Stimulated activated CD4-positive, alpha-beta T cell treated with anti-CD3 and anti-CD28 coated beads, TNF-alpha, amount 100 ng/mL, for 4 hours (primary cell): ENCODE results near the gene ARHGEF19.
"Not testable (repeated sequence)": the region's sequence is repeated elsewhere in the genome, so short reads cannot be mapped to it uniquely, and the experiment has no call there.

Experiments
- DNase-seq, 3 experiments: peaks; one replicate each; pipeline ENCODE4 v3.0.0-alpha.2; 2020; ENCODE audit warnings: low read depth in 3 of 3

Gene ARHGEF19

GRCh38 chr1:16183179-16183578, 29.3 kb downstream of the ARHGEF19 start:
- DNase-seq = no peak

- no peak for DNase-seq
Observed at GRCh38 chr1:16181887-16182719, 30.3 kb downstream of the ARHGEF19 start.

DNA sequence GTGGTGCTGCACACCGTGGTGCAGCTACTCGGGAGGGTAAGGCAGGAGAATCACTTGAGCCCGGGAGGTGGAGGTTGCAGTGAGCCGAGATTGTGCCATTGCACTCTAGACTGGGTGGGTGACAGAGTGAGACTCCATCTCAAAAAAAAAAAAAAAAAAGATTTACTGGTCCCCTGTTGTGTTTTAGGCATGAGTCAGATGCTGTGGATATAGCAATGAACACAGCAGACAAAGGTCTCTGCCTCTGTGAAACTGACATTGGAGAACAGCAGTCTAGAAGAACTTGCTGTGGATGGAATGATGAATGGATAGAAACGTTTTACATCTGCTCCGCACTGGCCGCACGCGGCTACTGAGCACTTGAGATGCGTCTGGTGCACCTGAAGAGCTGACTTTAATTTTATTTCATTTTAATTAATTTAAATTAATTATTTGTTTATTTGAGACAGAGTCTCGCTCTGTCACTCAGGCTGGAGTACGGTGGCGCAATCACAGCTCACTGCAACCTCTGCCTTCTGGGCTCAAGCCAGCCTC, 32.1 kb downstream of the ARHGEF19 start:
- DNase-seq = no peak

DNA sequence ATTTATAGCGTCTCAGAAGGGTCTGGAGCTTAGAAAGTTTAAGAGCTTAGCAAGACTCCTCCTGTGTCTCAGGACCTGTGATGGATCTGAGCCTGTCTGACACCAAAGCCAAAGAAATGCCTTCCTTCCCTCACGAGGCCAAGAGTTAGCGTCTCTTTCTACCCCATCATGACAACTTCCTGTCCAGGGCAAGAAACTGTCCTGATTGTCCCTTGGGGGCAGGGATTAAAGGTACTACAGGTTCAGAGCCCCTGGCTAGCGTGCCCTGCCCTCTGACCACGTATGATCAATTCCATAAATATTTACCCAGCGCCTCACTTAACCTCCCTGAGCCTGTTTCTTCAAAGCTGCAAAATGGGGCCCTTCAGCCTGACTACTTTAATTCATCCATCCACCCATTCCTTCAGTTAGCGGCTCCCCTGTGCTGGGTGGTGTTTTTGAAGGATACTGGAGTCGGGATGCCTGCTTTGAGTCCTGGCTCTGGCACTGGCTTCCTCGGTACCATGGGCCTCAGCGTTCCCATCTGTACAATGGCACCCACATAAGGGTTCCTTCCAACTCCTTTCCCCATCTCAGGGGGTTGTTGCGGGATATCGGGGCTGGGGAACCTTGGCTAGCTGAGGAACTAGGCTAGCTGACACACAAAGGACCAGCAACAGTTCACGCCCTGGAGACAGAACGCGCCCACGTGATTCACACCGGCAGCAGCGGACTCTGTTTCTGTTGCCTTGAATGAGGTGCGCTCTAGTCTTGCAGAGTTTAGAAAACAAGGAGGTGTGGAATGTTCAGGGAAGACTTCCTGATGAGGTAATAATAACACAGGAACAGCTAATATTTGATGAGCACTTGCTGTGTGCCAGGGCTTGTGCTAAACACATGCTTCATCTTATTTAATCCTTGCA, 33.6 kb downstream of the ARHGEF19 start:
- no peak for DNase-seq

DNA sequence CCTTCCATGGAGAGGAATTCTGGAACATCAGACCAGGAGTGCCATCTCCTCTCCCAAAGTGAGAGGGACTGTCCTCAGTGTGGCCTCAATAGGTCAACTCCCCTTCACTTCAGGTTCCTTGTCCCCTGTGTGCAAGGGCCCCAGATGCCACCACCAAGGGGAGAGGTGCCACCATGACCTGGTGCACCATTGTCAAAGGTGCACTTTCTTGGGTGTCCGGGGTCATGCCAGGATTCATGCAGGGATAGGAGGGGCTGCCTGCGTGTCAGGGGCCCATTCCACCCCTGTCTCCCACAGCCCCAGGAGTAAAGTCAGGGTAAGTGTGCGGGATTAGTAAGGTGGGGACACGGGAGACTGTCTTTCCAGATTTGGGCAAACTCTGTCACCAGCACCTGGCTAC, 35.1 kb downstream of the ARHGEF19 start:
- no peak for DNase-seq

DNA sequence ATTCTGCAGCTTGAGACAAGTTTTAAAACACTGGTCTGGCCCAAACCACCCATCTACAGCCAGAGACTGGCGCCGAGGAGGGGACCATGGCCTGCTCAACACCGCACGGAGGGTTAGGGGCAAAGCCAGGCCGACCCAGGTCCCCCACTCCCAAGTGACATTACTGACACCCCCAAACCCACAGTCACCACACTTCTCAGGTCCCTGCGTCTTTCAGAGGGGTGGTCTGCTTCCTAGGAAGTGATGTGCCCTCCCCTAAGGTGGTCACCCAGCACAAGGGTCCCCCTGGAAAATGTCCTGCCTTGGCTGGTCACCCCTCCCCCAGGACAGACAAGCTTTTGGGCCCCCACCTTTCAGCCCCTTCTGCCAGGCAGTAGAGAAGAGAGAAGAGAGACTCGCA, 35.8 kb downstream of the ARHGEF19 start:
- DNase-seq = no peak

DNA sequence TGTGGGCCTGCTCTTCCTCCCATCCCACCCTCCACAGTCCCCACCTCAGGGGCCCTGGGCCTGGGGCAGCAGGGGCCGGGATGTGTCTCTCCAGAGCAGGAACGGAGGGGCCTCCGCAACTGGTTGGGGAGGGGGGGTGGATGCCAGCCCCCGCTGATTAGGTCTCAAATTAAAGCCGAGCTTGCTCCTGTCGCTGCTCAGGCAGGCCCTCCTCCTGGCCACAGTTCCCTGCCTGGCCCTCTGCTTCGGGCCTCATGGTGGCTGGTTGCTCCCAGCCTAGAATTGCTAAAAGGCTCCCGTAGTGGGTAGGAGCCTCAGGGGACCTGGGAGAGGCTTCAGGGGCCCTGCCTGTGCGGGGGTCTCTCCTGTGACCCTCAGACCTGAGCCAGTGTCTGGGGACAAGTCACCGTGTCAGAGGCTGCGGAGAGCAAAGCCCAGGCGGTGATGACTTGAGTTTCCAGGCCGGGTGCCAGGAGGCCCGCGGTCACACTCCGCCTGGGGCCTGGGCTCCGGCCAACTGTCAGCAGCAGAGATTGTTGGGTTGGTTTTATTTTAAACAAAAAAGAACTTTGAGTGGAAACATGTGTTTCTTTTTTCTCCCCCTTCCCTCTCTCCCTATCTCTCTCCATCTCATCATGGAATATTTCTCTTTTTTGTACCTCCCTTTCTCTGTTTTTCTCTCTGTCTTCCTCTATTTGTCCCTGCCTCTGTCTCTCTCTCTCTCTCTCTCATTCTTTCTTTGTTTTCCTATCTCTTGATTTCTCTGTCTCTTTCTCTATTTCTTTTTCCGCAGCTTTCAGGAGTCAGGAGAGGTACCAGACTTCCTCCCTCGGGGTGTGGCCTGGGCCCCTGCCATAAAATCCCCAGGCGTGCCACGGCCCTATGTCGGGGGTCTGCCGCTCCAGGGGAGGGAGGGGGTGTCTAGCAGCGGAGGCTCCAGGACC, 36.6 kb downstream of the ARHGEF19 start:
- no peak for DNase-seq

DNA sequence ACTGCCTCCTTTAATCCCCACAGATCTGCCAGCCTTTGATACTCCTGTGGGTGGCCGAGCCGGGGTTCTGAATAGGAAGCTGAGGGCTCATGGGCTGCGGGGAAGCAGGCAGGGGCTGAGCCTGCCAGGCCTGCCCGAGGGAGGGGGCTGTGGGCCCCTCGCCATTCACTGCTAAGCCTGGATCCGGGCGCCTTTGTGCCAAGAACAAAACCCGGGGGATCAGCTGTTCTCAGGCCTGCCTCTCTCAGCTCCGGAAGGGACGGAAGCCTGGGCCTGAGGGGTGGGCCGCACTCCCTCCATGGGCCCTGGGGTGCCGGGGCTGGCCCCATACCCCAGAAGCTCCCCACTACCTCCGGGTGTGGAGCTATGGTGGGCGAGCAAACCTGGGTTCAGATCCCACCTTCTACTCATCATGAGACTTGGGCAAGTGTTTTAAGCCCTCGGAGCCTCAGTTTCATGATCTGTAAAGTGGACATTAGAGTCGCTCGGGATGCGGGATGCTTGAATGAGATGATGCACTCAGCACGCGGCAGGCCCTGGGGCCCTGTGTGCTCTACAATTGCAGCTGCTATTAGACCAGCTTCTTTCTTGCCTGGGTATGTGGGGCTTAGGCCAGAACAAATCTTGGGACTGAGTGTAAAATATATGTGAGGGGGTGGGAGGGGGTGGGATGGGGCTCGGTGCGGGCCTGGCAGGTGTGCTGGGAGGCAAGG, 37.4 kb downstream of the ARHGEF19 start:
- no peak for DNase-seq

- no peak for DNase-seq
Observed at GRCh38 chr1:16174261-16174868, 38.1 kb downstream of the ARHGEF19 start.

DNA sequence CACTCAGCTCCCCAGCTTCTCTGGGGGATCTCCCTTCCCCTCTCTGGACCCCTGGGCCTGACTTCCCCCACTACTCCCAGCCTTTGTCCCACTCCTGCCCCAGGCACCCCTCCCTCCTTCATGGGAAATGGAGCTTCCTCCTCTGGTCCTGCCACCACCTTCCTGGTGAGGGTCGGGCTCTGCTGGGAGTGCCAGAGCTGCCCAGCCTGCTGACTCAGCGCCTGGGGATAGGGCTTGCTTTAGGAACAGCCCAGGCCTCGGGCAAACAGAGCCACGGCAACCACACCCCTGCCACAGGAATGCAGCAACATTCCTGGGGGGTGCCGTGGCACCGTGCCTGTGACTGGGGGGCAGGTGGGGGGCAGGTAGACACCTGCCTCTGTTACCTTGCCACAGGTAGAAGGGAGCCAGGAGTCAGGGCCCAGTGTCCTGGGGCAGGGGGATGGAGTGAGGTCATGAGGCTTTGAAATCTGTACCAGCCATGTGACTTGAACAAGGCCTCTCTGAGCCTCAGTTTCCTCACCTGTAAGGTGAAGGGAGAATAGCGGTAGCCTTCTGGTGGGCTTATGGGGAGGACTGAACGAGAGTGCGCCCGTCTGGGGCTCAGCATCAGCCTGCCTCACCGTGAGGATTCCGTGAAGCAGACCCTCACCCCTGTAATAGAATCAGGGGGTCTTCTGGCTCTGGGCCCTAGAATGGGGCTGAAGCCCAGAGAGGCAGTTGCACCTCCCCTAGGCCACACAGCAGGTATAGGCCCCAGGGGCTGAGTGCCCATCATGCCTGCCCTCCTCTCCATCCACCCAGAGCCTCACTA, 38.8 kb downstream of the ARHGEF19 start:
- no peak for DNase-seq

- no peak for DNase-seq
Observed at GRCh38 chr1:16172964-16173446, 39.4 kb downstream of the ARHGEF19 start.

DNA sequence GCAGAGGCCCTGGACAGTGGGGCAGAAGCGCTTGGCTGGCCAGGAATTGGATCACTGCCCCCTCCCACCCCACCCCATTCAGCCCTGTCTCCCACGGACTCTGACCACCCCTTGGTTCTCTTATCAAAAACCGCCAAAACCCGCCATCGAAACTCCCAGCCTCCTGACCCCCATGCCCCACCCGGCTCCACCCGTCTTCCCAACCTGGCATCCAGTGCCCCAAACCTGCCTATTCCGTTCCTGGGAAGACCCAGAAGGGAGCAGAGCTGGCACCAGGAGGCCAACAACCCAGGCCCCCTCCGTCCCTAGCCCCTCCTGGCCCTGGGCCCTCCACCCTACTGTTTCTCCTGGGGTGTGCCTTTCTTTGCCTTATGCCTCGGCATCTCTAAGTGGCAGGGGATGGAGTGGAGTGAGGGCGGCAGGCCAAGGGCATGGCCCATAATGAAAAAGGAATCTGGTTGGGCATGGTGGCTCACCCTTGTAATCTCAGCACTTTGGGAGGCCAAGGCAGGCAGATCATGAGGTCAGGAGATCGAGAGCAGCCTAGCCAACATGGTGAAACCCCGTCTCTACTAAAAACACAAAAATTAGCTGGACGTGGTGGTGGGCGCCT, 40.1 kb downstream of the ARHGEF19 start:
- DNase-seq = no peak

DNA sequence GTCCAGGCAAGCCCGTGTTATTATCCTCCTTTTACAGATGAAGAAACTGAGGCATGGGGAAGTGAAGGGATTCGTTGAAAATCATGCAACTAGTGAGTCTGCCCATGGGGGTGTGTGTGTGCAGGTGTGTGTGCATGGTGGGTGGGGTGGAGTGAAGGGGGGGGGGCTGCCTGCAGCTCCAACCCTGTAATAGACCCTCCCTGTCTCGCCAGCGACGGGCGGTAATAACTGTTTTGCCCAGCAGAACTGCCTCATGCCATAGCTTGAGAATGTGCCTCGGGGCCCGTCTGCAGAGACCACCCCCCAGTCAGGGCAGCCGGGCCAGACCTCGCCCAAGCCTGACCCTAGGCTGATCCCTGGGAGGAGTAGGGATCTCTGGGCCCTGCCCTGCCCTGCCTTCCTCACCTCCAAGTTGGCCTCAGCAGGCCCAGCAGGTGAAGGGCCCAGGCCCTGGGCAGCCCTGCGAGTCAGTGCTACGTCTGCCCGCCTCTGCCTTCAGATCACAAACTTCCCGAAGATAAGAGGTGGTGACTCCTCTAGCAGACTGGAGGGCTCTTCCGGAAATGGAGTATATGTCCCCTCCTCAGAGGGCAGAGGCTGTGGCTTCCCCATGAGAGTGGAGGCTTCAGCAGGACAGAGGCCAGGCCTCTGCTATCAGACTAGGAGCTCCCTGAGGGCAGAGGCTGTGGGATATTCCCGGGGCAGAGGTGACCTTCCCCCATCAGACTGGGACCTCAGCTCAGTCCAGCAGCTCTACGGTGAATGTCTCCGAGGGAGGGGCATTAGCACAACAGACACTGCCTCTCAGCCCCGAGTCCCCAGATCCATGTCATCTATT, 40.9 kb downstream of the ARHGEF19 start:
- DNase-seq = no peak

GRCh38 chr1:16170283-16170673, 42.2 kb downstream of the ARHGEF19 start:
- DNase-seq = no peak

GRCh38 chr1:16168622-16169360, 43.7 kb downstream of the ARHGEF19 start:
- no peak for DNase-seq

GRCh38 chr1:16168144-16168495, 44.3 kb downstream of the ARHGEF19 start:
- DNase-seq = not testable (repeated sequence)
